Measurements from ENCODE around the gene CCPG1.

CCPG1 gene

DNA sequence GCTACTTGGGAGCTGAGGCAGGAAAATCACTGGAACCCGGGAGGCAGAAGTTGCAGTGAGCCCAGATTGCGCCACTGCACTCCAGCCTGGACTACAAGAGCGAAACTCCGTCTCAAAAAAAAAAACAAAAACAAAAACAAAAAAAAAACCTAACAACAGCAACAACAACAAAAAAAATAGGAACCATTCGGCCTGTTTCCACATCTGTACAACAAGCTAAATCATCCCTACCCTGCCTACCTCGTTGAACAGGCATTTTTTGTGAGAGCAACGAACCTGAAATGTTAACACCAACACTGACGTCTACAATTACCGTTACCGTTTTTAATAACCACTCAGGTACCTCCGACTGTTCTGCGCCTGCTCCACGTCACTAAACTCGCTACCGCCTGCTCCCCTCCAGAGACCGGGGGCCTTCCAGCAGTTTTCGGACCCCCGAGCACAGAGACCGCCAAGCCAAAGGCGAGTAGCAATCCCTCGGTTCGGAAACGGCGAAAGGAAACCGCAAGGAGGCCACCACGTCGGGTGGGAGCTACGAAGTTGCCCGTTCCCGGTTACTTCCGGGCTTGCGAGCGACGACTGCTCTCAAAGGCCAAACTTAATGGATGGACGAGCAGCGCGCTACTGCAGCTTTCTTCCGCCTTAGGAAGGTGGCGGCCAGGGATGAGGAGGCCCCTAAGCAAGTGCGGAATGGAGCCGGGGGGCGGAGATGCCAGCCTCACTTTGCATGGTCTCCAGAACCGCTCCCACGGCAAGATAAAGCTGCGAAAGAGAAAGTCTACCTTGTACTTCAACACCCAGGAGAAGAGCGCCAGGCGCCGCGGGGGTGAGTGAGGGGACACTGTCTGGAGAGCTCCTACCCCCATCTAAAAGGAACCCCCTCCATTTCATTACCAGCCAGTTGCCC, 89.3 kb downstream of the CCPG1 start, which contains the start of the genes PIGB and PIGBOS1:
Gene PIGB (plus strand): TSS at position 635 of the 907 bp plus-strand sequence. CDS start 29 bp downstream, at position 664.
Gene PIGBOS1 (minus strand): TSS at position 536 of the 907 bp plus-strand sequence. CDS start 1,331 bp downstream, outside the sequence.
- DNase-seq (ENCODE audit: low spot score): peak; percentile 91

Data from kidney tubule cell (primary cell).